Endothelial cell (in vitro differentiated cells): ENCODE results near the gene TDRD1. TPM values are rescaled to one million over a fixed set of nuclear protein-coding genes. Genes with fewer than 3 reads are reported as not detected.

Source experiments
- DNase-seq: peaks from one replicate; pipeline ENCODE4 v3.0.0; 2021; ENCODE audit warnings: low spot score
- H3K27ac Mint-ChIP-seq: one replicate; pipeline ENCODE4 v1.8.0; 2021; ENCODE audit warnings: mixed read lengths, inconsistent platforms; ENCODE audit not compliant: unreplicated experiment
- H3K27me3 Mint-ChIP-seq: one replicate; pipeline ENCODE4 v1.8.0; 2021; ENCODE audit warnings: mild to moderate bottlenecking, moderate library complexity, mixed read lengths, inconsistent platforms; ENCODE audit not compliant: unreplicated experiment
- H3K36me3 Mint-ChIP-seq: one replicate; pipeline ENCODE4 v1.8.0; 2021; ENCODE audit warnings: mild to moderate bottlenecking, low read depth, mixed read lengths, inconsistent platforms; ENCODE audit not compliant: unreplicated experiment
- H3K4me1 Mint-ChIP-seq: one replicate; pipeline ENCODE4 v1.8.0; 2021; ENCODE audit warnings: mild to moderate bottlenecking, mixed read lengths, inconsistent platforms; ENCODE audit not compliant: unreplicated experiment
- H3K4me3 Mint-ChIP-seq: one replicate; pipeline ENCODE4 v1.8.0; 2021; ENCODE audit warnings: mild to moderate bottlenecking, mixed read lengths, inconsistent platforms; ENCODE audit not compliant: unreplicated experiment
- H3K9me3 Mint-ChIP-seq: one replicate; pipeline ENCODE4 v1.8.0; 2021; ENCODE audit warnings: mixed read lengths, inconsistent platforms; ENCODE audit not compliant: unreplicated experiment
- CTCF ChIP-seq: fragments of 200-600 bp; sonication (generic); IDR thresholded peaks from one replicate; pipeline ENCODE4 v1.5.0; 2021; ENCODE audit warnings: antibody characterized with exemption; ENCODE audit not compliant: unreplicated experiment
- total RNA-seq: library from RNA; stranded (reverse); fragmentation: NEBNext Ultra II Directional; extraction: Animal tissue kit (Norgen Biotek cat#: 25700); gene quantifications from one replicate; pipeline ENCODE4 v1.2.1, GENCODE V29; 2021; ENCODE audit not compliant: unreplicated experiment

The TDRD1 gene
- total RNA-seq, 1 donor from 2014 or later, result 0.18 TPM

DNA sequence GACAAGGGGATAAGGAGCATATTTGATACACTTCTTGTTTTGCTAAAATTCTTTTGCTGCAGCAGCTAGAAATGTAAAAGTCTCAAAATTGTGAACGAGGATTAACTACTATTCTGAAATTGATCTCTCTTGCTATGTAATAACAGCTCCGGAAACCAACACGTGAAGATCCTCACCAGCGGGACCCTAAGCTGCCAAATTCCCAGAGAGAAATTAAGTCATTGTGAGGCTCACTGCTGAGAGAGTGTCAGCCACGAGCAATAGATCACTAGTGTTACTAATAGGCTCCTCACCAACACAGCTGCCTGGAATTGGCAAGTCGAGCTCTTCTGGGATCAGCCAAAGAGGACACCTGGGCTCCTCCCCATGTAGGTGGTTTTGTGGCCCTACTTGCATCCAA is 54.3 kb downstream of the TDRD1 start:
- H3K36me3 Mint-ChIP-seq, result no peaks in the 10 kb centered on the region
- no peak overlapping the region for H3K4me3 Mint-ChIP-seq
- H3K27me3 Mint-ChIP-seq, result no peaks in the 10 kb centered on the region
- H3K27ac Mint-ChIP-seq, result no peak overlapping the region
- peaks cover 5% of the 10 kb centered on the region for H3K4me1 Mint-ChIP-seq
- no peak for TF ChIP-seq CTCF
- no peaks in the 10 kb centered on the region for H3K9me3 Mint-ChIP-seq
- DNase-seq, result no peak

- Mint-ChIP-seq H3K27me3 (no peaks in the 10 kb centered on the region), H3K4me1 (peaks cover 5% of the 10 kb centered on the region), H3K27ac (no peak overlapping the region), H3K4me3 (no peak overlapping the region), H3K36me3 (no peaks in the 10 kb centered on the region), H3K9me3 (no peaks in the 10 kb centered on the region)
- no peak for DNase-seq
- no peak for TF ChIP-seq CTCF
Observed at GRCh38 chr10:114234132-114234531, 55.0 kb downstream of the TDRD1 start.

DNA sequence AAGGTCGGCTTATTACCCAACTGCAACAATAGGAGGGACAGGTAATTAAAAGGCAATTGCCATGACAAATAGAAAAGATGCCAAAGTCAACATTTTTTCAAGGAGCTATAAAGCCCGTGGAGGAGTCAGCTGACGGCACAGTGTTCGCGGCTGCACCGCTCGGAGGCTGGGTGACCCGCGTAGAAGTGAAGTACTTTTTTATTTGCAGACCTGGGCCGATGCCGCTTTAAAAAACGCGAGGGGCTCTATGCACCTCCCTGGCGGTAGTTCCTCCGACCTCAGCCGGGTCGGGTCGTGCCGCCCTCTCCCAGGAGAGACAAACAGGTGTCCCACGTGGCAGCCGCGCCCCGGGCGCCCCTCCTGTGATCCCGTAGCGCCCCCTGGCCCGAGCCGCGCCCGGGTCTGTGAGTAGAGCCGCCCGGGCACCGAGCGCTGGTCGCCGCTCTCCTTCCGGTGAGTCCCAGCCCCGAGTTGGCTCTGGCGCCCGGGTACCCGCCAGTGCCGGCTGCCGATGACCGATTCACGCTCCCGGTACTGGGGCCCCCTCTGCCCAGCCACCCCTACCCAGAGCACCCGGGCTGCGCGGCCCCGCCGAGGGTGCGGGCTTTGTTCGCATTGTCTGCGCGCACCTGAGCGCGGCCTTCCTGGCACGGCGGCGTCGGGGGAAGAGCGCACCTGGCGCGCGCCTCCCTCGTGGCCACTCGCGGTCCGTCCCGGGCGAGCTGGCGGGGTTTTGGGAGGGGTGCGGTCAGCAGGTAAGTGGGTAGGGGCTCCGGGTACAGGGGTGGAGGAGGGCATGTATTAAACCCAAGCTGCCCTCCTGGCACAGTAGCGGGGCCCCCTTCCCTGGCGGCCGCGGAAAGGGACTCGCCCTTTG is 60.2 kb downstream of the TDRD1 start, which contains the start of gene VWA2:
TSS of gene VWA2 (plus strand) at position 138 of the 877 bp plus-strand sequence. CDS start 9,460 bp downstream, outside the sequence.
- Mint-ChIP-seq H3K36me3 (no peaks in the 10 kb centered on the region), H3K4me1 (peaks cover 13% of the 10 kb centered on the region), H3K9me3 (no peaks in the 10 kb centered on the region), H3K27ac (peak within 1 kb of the TSS; percentile 36), H3K27me3 (peaks cover 3% of the 10 kb centered on the region), H3K4me3 (peak within 1 kb of the TSS; percentile 59)
- TF ChIP-seq CTCF, result no peak
- peak; percentile 55 for DNase-seq

- Mint-ChIP-seq H3K4me3 (no peak overlapping the region), H3K36me3 (no peaks in the 10 kb centered on the region), H3K4me1 (peaks cover 19% of the 10 kb centered on the region), H3K27me3 (peaks cover 3% of the 10 kb centered on the region), H3K27ac (peak overlapping the region; percentile 36), H3K9me3 (no peaks in the 10 kb centered on the region)
- TF ChIP-seq CTCF, result no peak
- DNase-seq, result no peak
Observed at GRCh38 chr10:114239994-114240345, 60.8 kb downstream of the TDRD1 start.

DNA sequence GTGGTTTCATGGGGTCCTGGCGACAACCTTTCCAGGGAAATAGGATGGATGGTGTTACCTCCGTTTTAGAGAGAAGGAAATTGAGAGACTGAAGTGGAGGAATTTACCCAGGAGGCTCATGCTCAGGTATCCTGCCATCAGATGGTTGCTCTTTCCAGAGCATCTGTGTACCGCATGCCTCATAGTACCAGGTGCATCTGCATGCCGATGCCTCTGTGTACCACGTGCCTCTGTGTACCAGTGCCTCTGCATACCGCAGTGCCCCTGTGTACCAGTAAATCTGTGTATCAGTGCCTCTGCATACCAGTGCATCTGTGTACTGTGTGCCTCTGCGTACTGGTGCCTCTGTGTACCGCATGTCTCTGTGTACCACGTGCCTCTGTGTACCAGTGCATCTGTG is 63.1 kb downstream of the TDRD1 start:
- H3K36me3 Mint-ChIP-seq, result no peaks in the 10 kb centered on the region
- H3K4me1 Mint-ChIP-seq, result peaks cover 28% of the 10 kb centered on the region
- H3K27me3 Mint-ChIP-seq, result peaks cover 3% of the 10 kb centered on the region
- no peak overlapping the region for H3K4me3 Mint-ChIP-seq
- H3K27ac Mint-ChIP-seq, result no peak overlapping the region
- DNase-seq, result no peak
- H3K9me3 Mint-ChIP-seq, result no peaks in the 10 kb centered on the region
- no peak for TF ChIP-seq CTCF
